DMS153 (cell line): Measurements from ENCODE around the gene OR51M1.
"Not testable (repeated sequence)": the region's sequence is repeated elsewhere in the genome, so short reads cannot be mapped to it uniquely, and the experiment has no call there.

ENCODE experiments used
- DNase-seq: peaks from one replicate; lab custom pipeline; 2025; lab: John Stamatoyannopoulos, UW

OR51M1 gene

DNA sequence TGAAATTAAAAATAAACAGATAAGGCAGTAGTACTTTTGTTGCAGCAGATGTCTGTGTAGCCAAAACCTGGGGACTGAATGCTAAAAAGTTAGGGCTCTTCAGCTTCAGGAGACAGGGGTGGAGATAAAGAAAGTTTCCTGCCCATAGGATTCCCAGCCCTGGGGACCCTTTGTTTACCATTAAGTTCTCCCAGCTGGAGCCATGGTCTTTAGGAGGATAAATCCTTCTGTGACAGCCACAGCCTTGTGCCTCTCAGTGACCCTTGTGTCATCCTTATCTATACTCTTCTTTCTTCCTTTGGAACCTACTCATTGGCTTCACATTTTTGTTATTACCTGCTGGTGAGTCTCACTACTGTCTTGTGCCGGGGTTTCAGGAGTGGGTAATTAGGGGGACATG lies at the start of gene OR51M1:
TSS of gene OR51M1 (plus strand) at position 237 of the 400 bp plus-strand sequence. CDS start 5,587 bp downstream, outside the sequence.
- DNase-seq: no peak

DNA sequence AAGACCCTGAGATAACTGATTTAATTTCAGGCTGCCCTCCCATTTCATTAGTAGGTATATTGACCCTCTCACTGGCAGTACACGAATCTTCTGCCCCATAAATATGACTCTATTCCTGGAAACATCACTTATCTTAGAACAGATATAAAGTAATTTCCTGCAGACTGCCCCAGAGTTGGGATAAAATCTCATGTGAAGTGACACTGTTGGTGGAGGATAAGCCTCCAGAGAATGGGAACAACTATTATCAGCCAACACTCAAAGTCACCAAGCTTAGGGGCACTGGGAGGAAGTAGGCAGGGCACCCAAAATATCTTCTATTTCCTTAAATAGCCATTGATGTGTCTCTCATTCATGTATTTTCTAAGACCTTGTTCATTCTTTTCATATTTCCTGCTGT lies 48.4 kb upstream of the OR51M1 start:
- DNase-seq: no peak

DNA sequence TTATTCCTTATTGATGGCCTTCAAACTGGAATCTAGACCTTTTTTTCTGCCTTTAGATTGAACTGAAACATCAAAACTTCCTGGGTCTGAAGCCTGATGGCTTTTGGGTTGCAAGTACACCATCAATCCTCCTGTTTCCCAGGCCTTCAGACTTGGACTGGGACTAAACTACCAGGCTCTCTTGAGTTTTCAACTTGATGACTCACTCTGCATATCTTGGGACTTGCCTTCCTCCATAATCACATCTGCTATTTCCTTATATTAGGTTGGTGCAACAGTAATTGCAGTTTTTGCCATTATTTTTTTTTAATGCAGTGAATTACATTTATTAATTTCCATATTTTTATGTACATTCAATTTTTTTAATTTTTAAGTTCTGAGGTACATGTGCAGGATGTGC lies 47.3 kb upstream of the OR51M1 start:
- DNase-seq: no peak

DNA sequence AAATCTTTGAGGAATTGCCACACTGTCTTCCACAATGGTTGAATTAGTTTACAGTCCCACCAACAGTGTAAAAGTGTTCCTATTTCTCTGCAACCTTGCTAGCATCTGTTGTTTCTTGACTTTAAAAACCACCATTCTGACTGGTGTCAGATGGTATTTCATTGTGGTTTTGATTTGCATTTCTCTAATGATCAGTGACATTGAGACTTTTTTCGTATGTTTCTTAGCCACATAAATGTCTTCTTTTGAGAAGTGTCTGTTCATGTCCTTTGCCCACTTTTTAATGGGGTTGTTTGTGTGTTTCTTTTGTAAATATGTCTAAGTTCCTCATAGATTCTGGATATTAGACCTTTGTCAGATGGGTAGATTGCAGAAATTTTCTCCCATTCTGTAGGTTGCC lies 46.4 kb upstream of the OR51M1 start:
- DNase-seq: not testable (repeated sequence)

GRCh38 chr11:5339771-5340322 lies 43.8 kb upstream of the OR51M1 start:
- no peak for DNase-seq

DNA sequence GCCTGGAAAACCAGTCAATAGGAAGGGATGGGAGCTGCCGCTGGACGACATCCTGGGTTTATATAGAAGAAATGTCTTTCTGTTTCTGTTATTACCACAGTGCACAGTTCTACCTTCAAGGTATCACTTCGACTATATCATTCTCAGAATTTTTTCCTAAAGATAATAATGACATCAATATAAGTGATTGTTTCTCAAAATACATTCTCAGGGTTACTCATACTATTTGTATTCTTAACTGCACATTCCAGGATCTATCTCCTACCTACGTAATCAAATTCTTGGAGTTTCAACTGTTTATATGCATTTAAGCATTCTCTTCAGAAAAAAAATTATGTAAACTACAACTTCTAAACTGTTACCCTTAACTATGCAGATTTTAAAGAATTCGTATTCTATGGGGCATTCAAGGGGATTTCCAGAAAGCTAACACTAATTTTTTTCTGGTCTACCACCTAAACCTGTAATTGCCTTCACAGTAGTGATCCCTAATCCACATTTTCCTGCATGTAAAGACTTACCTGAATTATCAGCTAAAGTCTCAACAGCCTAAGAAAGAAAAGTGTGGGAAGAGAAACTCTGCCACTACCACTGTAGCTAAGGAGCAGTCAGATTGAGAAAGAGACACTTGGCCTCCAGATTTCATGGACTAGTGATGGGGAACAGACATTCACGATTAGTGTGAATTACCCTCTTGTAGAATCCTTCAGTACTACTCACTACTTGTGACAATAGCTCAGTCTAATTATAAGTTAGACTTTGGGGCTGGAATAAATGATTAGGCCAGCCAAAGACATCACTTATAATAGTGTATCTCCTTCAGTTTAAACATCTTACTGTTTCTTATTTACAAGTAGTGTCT lies 39.9 kb upstream of the OR51M1 start, which contains the start of gene OR51B5:
TSS of gene OR51B5 (minus strand) at position 51 of the 862 bp plus-strand sequence. CDS start at position 51, 0 bp downstream.
- no peak for DNase-seq

DNA sequence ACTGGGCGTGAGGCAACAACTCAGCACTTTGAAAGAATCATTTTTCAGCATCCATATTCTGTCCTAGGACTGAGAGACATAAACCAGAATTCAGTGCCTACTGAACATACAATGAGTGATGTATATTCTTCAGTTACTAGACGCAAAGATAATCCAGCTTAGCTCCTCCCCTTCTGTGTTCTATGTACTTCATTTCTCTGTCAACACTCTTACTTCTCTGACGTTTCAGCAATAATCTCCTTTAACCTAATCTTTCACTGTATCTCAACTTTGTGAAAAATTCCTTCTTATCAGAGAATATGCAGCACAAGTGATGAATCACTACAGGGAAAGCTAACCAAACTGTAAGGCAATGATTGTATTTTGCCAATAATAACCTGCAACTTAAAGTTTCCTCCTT lies 37.8 kb upstream of the OR51M1 start:
- no peak for DNase-seq

GRCh38 chr11:5348551-5349194 lies 34.9 kb upstream of the OR51M1 start:
- DNase-seq: no peak

- no peak for DNase-seq
These were observed 34.1 kb upstream of the OR51M1 start for GRCh38 chr11:5349550-5349949.

DNA sequence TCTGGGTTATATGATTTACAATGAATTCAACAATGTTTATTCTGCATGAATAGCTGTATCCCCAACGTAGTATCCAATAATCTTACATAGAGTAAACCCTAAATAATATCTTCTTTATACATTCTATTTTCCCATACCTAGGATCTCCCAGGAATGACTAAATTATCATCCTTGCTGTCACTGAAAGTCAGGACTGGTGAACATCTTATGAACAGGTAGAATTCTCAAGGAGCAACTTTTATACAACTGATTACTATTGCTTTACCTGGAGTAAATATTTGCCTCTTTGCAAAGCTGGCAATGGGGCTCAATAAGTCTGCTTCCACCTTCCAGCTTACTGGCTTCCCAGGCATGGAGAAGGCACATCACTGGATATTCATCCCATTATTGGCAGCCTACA lies 32.4 kb upstream of the OR51M1 start, which contains the start of gene OR51B6:
TSS of gene OR51B6 (plus strand) at position 301 of the 400 bp plus-strand sequence. CDS start at position 301, 0 bp downstream.
- DNase-seq: no peak

DNA sequence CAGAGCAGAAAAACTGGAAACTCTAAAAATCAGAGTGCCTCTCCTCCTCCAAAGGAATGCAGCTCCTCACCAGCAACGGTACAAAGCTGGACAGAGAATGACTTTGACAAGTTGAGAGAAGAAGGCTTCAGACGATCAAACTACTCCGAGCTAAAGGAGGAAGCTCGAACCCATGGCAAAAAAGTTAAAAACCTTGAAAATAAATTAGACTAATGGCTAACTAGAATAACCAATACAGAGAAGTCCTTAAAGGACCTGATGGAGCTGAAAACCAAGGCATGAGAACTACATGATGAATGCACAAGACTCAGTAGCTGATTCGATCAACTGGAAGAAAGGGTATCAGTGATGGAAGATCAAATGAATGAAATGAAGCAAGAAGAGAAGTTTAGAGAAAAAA lies 27.6 kb upstream of the OR51M1 start:
- DNase-seq: not testable (repeated sequence)

DNA sequence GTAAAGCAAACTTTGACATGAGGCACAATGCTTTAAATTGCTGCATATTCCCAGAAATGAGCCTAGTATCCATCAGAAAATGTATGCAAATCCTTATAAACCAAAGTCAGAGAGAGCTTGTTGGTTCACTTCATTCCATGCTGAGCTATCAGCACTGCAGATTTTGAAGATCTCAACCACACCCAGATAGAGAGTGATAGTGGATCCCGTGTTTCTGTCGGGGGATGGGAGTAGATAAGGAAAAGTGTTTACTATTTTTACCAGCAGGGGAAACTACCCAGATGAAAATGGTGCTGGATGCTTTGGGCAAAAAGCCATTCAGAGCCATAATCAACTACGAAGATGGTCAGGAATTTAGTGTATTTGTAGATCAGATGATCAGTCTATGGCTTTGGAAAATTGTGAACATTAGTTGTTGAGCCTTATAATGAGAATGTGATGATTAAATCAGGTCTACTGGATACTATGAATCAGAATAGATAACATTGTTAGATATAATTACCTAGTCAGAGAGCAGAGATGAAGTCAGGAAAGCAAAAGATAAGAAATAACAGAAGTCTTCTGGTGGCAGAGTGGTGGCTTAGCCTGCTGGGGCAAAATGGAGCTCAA lies 21.5 kb upstream of the OR51M1 start:
- no peak for DNase-seq

GRCh38 chr11:5363679-5364078 lies 19.9 kb upstream of the OR51M1 start:
- DNase-seq: no peak

DNA sequence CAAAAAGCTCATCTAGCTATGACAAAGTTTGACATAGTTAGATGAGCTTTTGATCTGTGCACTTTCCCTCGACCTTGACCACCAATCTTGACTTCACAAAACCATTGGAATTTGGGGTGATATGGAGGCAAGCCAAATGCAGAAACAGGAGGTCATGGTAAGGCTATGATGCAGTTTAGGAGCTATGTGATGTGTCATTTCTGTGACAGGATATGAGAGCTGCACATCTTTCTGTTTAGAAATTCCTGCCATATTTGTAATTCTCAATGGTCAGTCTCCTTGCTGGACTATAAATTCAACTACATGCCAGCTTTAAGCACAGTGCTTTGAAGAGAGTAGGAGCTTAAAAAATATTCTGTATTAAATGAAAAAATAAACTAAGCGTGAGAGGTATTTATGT lies 19.4 kb upstream of the OR51M1 start:
- DNase-seq: no peak

GRCh38 chr11:5366365-5366764 lies 17.2 kb upstream of the OR51M1 start:
- not testable (repeated sequence) for DNase-seq

GRCh38 chr11:5366856-5367255 lies 16.8 kb upstream of the OR51M1 start:
- no peak for DNase-seq

GRCh38 chr11:5367448-5368074 lies 16.1 kb upstream of the OR51M1 start:
- DNase-seq: no peak

DNA sequence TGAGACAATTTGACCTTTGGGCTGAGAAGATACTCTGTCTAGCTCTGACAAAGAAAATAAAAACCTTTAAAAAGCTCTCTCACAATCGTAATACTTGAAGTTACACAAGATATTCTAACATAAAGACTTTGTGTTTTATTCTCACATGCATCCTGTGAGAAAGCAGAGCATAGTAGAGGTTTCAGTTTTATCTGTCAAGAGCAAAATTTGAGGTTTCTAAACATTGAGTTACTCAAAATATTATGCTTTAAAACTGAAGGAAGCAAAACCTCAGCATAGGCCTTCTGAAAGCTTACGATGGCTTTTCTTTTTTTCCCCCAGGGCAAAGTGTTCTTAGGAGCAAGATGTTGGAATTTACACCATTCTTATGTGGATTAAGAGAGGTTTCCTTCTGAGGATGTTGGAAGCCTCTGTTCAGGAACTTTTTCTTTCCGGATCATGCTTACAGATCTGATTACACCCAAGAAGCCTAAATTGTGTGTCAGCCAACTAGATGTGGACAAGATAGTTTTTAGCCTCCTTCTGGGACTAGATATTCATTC lies 15.0 kb upstream of the OR51M1 start:
- DNase-seq: no peak

DNA sequence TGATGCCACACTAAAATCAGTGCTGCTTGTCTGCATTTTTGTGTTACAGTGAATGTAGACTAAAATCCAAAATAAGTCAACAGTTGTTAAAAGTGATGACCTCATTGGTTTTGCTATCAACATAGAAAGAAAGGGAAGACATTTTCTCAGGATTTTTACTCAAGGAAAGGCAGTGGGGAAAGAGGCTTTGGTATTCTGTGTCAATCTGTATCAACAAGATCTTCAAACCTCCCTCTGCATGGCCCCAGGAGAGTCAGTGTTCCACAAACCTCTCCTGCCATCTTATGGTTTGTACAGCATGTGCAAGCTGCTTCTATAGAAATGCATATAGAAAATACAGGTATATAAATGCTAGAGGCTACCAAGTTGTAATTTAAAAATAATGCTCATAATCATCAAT lies 13.8 kb upstream of the OR51M1 start:
- no peak for DNase-seq

GRCh38 chr11:5380740-5381342 lies 2.8 kb upstream of the OR51M1 start:
- peak; percentile 29 for DNase-seq

- DNase-seq: no peak
These were observed 723 bp downstream of the OR51M1 start for GRCh38 chr11:5384335-5384734.
